GM18520 (cell line): Measurements from ENCODE around the gene TM7SF3.
"Not testable (repeated sequence)": the region's sequence is repeated elsewhere in the genome, so short reads cannot be mapped to it uniquely, and the experiment has no call there.

Experiments used
- ATAC-seq: cut with Tn5 transposase; IDR thresholded peaks from one replicate; pipeline ENCODE4 v1.9.1; 2021; ENCODE audit not compliant: unreplicated experiment

The TM7SF3 gene

GRCh38 chr12:27017163-27017823 is 3.1 kb upstream of the TM7SF3 start:
- not testable (repeated sequence) for ATAC-seq

- no peak for ATAC-seq
Measured at GRCh38 chr12:27015730-27016076, 1.5 kb upstream of the TM7SF3 start.

DNA sequence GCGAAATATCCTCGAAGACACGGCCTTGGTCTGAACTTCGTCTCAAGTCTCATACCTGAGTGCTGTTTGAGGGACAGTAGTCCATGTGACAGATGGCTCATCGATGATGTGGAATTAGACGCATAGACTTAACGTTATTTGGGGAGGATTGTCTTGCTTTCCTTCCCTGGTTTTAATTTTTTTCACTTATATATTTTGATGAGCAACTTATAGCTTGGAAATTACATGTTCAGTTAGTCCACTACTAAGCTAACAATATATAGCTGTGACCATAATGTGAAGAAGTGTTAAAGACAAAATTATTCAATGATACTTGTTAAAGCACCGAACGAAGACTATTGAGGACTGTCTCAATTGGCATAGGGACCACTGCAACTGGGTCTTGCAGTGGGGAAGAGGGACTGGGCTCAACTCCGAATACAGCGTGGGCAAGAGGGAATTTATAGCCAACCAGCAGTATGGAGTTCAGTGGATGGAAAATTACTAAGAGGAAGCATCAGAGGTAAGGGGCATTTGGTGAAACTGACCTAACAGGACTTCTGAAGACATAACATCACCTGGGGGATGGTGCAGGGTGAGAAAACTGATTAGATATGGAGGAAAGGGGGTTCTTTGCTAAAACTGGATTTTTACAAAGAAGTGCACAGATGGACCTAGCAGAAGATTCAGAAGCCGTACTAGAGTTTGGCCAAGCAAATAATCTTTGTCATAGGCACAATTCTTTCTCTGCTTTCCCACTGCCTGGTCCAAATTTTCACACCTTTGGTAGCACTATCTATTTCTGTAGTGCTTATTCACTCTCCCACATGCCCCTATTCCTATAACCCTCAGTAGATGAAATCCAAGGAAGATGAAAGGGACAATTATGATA is 910 bp upstream of the TM7SF3 start:
- no peak for ATAC-seq

DNA sequence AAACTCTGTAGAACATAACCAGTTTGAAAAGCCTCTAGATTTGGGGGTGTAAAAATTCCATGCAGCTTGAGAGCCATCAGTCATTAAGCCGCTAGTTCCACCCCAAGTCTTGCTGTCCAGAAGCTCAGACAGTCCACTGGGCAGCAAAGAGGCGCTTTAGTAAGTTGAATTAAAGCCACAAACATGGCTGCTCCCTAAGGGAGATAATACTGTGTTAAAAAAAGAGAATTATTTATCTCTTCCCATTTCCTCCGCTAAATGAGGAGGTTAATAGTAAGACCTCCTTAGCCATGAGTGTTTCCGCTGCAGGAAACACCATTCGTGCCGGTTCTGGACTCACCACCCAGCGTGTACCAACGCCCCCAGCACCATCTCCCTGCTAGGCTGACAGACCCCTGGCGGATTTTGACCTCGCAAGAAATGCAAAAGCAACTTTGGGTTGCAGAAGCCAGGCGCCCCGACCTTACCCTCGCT is 536 bp downstream of the TM7SF3 start:
- peak; percentile 3 for ATAC-seq

DNA sequence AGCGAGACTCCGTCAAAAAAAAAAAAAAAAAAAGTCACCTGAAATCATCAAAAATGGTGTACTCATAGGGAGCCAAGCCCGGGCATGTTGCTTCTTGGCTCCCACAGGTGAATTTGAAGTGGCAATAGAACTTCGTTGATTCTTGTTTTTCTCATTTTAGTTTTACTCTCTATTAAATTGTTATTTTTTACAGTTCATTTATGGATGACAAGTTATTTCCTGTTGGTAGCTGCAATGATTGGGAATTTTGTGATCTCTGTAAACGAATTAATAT is 1.3 kb downstream of the TM7SF3 start:
- no peak for ATAC-seq

DNA sequence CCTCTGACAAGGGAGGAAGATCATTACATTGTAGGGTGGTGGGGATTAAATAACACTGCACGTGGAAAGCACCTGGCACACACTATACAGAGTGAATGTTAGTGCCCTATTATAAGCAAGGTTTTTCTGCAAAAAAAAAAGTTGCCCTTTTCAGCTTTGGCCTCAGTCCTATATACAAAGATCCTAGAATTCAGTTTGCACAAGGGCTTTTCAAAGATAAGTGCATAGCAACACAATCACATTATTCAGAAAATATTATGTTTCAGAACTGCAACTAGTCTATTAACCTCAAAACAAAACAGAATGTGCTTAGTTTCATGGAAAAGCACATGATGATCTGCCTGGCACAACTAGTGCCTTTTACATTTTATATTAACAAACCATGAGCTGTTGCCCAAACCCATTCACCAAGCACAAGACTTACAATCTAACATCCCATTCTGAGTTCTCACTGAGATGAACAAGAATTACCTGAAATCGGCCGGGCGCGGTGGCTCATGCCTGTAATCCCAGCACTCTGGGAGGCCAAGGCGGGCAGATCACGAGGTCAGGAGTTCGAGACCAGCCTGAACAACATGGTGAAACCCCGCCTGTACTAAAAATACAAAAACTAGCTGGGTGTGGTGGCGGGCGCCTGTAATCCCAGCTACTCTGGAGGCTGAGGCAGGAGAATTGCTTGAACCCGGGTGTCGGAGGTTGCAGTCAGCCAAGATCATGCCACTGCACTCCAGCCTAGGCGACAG is 1.8 kb downstream of the TM7SF3 start:
- no peak for ATAC-seq

GRCh38 chr12:27009881-27010301 is 4.3 kb downstream of the TM7SF3 start:
- no peak for ATAC-seq

DNA sequence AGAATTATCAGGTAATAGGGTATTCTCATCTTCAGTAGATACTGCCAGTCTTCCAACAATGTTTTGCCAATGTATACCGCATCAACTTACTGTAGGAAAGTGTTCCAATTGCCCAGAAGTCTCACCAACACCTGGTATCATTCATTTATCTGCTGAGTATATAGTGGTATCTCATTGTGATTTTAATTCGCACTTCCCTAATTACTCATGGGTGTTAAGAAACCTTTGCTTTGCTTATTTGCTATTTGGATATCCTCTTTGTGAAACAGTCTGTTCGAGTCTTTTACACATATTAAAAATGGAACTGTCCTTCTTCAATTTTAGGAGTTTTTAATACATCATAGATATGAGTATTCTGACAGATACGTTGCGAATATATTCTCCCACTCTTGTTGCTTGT is 6.1 kb downstream of the TM7SF3 start:
- ATAC-seq = no peak

DNA sequence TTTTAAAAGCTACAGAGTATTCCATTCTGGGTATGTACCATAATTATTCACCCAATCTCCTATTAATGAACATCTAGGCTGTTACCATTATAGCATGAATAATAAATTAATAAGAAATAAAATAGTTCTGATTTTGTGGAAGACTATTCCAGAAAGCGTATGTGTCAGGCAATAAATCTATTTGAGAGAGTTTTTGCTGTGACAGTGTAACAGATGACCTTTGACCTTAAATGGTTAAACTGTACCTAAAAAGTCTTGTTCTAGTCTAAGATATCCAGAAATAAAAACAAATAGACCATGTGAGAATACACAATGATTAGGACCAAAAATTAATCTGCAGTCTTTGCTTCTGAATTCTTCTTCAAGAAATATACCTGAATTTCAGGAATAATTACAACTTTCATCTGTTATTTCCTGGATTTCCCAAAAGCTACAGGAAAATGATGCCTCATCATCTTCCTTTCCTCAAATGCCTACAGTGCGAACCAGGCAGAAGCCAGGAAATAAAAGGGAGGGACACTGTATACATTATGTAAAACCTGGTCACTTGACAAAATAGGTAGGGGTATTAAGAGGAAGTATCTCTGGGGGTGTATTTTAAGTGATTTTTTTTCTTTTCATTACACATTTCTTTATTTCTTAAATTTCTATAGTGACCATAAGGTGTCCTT is 7.3 kb downstream of the TM7SF3 start:
- no peak for ATAC-seq

DNA sequence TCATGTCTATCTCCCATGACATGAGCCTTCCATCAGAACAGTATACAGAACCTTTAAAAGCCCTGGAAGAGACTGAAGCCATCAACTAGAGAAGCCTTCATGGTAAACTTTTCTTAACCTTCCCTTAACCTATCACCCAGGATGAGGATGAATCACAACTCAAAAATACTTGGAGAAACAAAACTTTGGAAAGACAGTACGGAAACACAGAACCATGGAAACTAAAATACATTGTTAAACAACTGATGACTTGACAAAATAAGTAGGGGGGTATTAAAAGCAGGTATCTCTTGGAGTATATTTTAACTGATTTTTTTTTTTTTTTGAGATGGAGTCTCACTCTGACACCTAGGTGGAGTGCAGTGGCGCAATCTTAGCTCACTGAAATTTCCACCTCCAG is 8.7 kb downstream of the TM7SF3 start:
- ATAC-seq = no peak

DNA sequence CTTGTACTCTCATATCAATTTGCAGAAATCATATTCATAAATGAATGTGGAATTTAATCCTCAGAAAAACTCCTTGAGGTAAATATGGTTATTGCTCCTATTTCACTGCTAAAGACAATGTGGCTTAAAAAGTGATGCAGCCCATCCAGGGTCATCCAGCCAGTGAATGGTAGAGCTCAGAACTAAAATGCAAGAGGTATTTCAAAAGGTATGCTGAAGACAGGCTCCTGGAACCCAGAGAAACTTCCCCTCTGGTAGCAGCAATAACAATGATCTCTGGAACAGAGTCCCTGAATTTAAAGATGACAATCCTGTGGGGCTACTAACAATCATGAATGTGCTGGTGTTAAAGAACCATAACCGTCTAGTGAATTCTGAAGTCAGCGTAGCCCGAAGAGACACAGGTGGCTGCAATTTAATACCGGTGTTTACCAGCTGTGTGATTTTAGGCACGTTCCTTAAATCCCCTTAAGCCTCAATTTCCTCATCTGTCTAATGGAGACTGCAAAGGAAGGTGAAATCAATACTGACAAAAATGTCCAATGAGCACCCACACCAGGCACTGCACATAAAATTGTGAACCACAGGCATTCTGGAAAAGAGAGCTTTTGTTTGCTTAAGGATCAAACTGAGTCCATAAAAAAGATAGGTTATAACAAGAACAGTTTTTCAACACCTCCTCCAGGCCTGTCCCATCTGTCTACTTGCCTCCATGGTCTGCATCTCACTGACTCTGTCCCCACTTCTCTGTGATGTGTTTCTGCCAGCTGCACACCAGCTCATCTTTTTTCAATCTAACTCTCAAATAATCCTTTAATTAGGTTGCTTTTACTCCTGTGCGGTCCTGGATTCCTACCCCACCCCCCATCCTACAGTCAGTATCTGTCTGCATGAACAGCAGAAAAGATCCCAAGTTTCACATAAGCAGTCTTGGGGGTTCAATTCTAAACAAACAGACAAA is 10.5 kb downstream of the TM7SF3 start:
- ATAC-seq = no peak

- no peak for ATAC-seq
Measured at GRCh38 chr12:27002141-27002540, 12.0 kb downstream of the TM7SF3 start.

DNA sequence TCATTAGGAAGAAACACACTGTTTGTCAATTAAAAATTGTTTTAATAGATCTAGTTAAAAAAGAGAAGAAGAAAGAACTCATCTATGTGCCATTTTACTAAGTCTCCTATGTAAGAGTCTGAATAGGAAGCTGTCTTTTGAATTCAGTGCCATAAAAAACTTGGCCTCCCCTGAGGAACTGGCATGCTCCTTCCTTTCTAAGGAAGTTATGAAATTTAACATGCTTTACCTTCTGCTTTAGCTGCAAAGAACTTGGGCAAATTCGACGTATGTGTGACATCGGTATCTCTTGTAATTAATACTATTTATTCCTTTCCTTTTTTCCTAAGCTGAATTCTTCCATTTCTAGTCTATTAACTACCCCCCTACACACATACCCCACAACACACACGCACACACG is 12.5 kb downstream of the TM7SF3 start:
- ATAC-seq = no peak

DNA sequence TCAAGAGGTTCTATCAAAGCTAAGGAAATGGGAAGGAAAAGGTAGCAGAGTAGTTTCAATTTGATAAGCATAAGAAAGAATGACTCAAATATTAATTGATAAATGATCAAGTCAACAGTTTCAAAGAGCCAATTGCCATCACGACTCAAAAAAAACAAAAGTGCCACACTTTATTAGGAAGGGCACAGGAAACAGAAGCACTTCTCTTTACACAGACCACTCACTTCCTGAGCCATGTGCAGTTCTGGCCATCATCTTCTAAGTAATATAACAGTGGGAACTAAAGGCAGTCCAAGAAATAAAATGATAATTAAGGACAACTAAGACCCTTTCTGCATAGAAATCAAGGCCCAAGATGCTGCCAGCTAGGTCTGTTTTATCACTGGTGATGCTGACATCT is 13.2 kb downstream of the TM7SF3 start:
- ATAC-seq = no peak

DNA sequence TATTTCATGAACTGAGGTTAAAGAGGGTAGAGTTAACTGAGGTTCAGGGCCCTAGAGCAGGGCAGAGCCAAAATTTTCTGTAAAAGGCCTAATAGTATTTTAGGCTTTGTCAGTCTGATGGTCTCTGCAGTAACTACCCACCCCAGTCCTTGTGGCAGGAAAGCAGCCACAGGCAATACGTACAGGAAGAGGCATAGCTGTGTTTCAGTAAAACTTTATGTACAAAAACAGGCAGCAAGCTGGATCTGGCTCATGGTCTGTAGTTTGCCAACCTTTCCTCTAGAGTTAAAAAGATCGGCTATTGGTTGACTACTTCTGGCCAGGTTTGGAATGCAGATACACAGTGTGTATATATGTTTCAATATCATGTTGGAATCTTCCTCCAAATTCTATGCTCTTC is 17.2 kb downstream of the TM7SF3 start:
- no peak for ATAC-seq

DNA sequence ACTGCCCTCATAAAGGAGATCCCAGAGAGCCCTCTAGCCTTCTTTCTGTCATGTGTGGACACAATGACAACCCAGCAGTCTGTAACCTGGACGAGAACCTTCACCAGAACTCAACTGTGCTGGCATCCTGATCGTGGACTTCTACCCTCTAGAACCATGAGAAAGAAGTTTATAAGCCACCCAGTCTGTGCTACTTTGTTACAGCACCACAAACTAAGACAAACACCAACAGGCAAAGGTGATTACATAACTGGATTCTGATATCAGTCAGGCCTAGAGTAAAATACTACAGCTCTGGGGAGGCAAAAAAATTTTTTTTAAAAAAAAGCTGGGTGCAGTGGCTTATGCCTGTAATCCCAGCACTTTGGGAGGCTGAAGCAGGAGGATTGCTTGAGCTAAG is 18.5 kb downstream of the TM7SF3 start:
- no peak for ATAC-seq

DNA sequence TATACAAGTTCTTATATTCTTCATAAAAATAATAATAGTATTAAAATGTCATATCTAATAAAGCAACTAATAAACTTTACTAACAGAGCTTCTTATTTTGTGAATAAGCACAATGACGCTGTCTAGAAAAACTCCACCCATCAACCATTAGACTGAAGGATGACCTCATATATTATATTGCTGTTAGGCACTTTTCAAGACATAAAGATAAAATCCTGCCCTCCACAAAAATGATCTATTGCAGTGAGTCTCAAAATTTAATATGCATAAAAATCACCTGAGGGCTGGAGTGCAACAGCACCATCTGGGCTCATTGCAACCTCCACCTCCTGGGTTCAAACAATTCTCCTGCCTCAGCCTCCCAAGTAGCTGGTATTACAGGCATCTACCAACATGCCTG is 20.1 kb downstream of the TM7SF3 start:
- ATAC-seq = no peak

DNA sequence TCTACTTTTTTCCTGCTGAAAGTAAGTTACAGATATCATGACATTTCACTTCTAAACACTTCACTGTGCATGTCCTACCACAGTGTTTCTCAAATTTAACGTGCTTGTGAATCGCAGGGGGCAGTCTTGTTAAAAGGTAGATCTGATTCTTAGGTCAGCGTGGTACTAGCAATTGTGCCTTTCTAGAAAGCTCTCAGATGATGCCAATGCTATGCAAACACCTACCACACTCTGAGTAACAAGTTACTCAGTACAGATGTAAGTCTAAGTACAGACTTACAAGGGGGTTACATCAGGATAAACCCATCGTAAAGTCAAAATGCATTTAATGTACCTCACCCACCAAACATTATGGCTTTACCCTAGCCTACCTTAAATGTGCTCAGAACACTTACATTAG is 22.4 kb downstream of the TM7SF3 start:
- ATAC-seq = no peak

DNA sequence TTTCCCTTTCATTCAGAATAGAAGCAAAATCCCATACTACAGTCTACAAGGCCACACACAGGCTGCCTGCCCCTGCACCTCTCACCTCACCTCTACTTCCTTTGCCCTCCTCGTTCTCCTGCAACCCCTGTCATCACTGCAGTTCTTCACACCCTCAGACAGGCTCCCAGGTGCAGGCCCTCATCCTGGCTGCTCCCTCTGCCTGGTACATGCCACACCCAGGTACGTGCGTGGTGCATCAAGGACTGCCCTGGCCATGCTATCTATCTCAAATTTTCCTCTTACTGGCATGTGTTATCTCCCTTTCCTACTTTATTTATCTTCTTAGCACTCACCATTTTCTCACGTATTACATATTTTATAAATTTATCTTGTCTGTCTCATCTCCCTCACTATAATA is 24.3 kb downstream of the TM7SF3 start:
- ATAC-seq = no peak

- no peak for ATAC-seq
Measured at GRCh38 chr12:26988703-26989102, 25.5 kb downstream of the TM7SF3 start.
